Lower leg skin (tissue), 3 donors: ENCODE measurements around the gene BICRA.

Experiments used
- CTCF ChIP-seq, 3 donors: fragments of 450-650 bp; IDR thresholded peaks; one replicate each; pipeline ENCODE4 v1.5.1; 2016; ENCODE audit warnings: antibody characterized with exemption in 3 of 3, mild to moderate bottlenecking in 3 of 3, moderate library complexity in 2 of 3
- POLR2A ChIP-seq, 2 donors: fragments of 450-650 bp; IDR thresholded peaks; one replicate each; pipeline ENCODE4 v1.6.1; 2016 to 2017; ENCODE audit warnings: antibody characterized with exemption in 2 of 2, mild to moderate bottlenecking in 1 of 2, moderate library complexity in 1 of 2

DNA sequence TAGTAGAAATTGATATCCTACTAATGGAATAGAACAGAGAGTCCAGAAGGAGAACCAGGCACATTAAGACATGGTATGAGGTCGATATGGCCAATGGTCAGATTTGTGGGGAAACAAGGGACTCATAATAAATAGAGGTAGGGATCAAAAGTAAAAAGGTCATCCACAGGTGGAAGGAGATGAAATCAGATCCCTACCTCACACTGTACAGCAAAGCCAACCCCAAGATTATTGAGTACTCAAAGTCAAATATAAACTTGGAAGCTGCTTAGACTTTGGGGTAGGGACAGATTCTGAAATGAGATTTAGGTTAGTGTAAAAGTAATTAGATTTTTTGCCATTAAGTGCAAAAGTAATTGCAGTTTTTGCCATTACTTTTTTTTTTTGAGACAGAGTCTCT is 40.7 kb downstream of the BICRA start:
- no peak for TF ChIP-seq POLR2A (IDR thresholded peaks at IDR 0.05)
- TF ChIP-seq CTCF (IDR thresholded peaks at IDR 0.05): no peak
